Measurements from ENCODE around the gene ODAD4. TPM values are rescaled to one million over a fixed set of nuclear protein-coding genes. Genes with fewer than 3 reads are reported as not detected.
A peak's percentile ranks its signal among the peaks of the same experiment; 100 is the strongest.
"Not testable (repeated sequence)": the region's sequence is repeated elsewhere in the genome, so short reads cannot be mapped to it uniquely, and the experiment has no call there.

ODAD4 gene
- total and polyA plus RNA-seq, 2 of the 8 experiments (the other 6 are each of a cell fraction or from before 2014, with no cell fraction given) = 0.48 to 1.3 TPM

- peaks cover 14% of the 10 kb centered on the region for H3K23me2 ChIP-seq (ENCODE audit: low read depth, low read length)
- H2BK12ac ChIP-seq (ENCODE audit: low read depth, low read length); H2BK15ac ChIP-seq (ENCODE audit: low read length); H4K91ac ChIP-seq (replicated peaks; ENCODE audit: insufficient read length, low read length); H3K4me3 ChIP-seq (ENCODE audit: extremely low read depth in 1 of 4, insufficient read depth in 2 of 4, low read depth in 3 of 4, low read length in 4 of 4); H3K23ac ChIP-seq (ENCODE audit: insufficient read length); H4K8ac ChIP-seq (ENCODE audit: extremely low read depth, insufficient read depth, low read length); H3K14ac ChIP-seq (ENCODE audit: insufficient read length); H2AFZ ChIP-seq (ENCODE audit: low read length); H3K79me1 ChIP-seq (ENCODE audit: low read depth, low read length); H3K4ac ChIP-seq (replicated peaks; ENCODE audit: insufficient read length, low read depth, low read length); H3K27me3 ChIP-seq (replicated peaks in 1 of 4; ENCODE audit: control insufficient read depth in 3 of 4, extremely low read depth in 1 of 4, insufficient read depth in 3 of 4, low read length in 3 of 4); H3K36me3 ChIP-seq (ENCODE audit: control insufficient read depth in 2 of 4, insufficient read depth in 4 of 4, low read length in 3 of 4); H3K9me3 ChIP-seq (ENCODE audit: insufficient read depth in 2 of 2, low read depth in 1 of 2, low read length in 1 of 2); H3K56ac ChIP-seq (replicated peaks; ENCODE audit: insufficient read length, low read depth, low read length); H4K20me1 ChIP-seq (replicated peaks in 1 of 2; ENCODE audit: control insufficient read depth in 1 of 2, insufficient read depth in 2 of 2, low read length in 2 of 2); H3K9ac ChIP-seq (replicated peaks in 1 of 4; ENCODE audit: extremely low read depth in 1 of 4, low read depth in 3 of 4, low read length in 3 of 4); H2BK120ac ChIP-seq (replicated peaks; ENCODE audit: low read depth, low read length); DNase-seq (ENCODE audit: low read depth in 1 of 2, low spot score in 2 of 2); FAIRE-seq; H4K5ac ChIP-seq (ENCODE audit: insufficient read length, low read depth, low read length); H2BK20ac ChIP-seq (ENCODE audit: low read length); H3K18ac ChIP-seq (ENCODE audit: extremely low read depth, low read length): not testable (repeated sequence)
- peak in 1 of 2 experiments; percentile 8; a peak in 1 of 3 replicates for TF ChIP-seq POLR2A (IDR thresholded peaks at IDR 0.05; ENCODE audit: control extremely low read depth in 1 of 2, low read depth in 2 of 2, low read length in 2 of 2)
- H3K4me1 ChIP-seq (replicated peaks in 1 of 4; ENCODE audit: control insufficient read depth in 3 of 4, insufficient read depth in 4 of 4, low read length in 3 of 4) = peaks cover 6 to 19% (median 13%) of the 10 kb centered on the region in 4 experiments
- H3K4me2 ChIP-seq (ENCODE audit: insufficient read depth in 1 of 2, low read depth in 2 of 2, low read length in 2 of 2) = peak overlapping the region in 1 of 2 experiments; percentile 60; a peak in 1 of 4 replicates
- peak overlapping the region; percentile 47; the same call in 1 of the 2 replicates for H2AK5ac ChIP-seq (ENCODE audit: low read depth, low read length)
- peak overlapping the region; percentile 12; the same call in 1 of the 2 replicates for H2BK5ac ChIP-seq (ENCODE audit: low read depth, low read length)
- ChIA-PET CTCF (ENCODE audit: partially characterized antibody) (interaction anchor here (1.6 to 38.8 kb wide), 3 partner anchors 9 to 93 kb away, joined by 4 to 1084 read pairs (median 112); partner anchors contain the start of genes DHX58, HSPB9, KAT2A and ZNF385C), POLR2A (ENCODE audit: partially characterized antibody) (interaction anchor here (0.6 to 1.9 kb wide), 4 partner anchors 15 to 312 kb away, joined by 3 to 7 read pairs (median 4); partner anchors contain the start of gene ACLY)
- 0 out of 2 replicates have a peak overlapping the region, but pooled peaks have one; percentile 79 for H3K27ac ChIP-seq (ENCODE audit: low read depth, low read length)
- peaks cover 45 to 81% of the 10 kb centered on the region in 2 experiments for H3K79me2 ChIP-seq (ENCODE audit: control insufficient read depth in 1 of 2, insufficient read depth in 2 of 2, low read length in 2 of 2)
- 94% methylated on average over 12 of the region's 12 CpGs; no CpG with 5 or more reads in 1 of the 2 experiments for WGBS, 2 experiments (ENCODE audit: extremely low coverage in 1 of 2, insufficient coverage in 1 of 2, insufficient read length in 1 of 2, insufficient replicate concordance in 2 of 2, low coverage in 1 of 2, low lambda C conversion rate in 2 of 2, missing lambda C conversion rate in 1 of 2)
These were observed 83.3 kb downstream of the ODAD4 start for GRCh38 chr17:42013740-42014139.

Other genes with a start within 250 kb of the ODAD4 start
- 528 and 539 TPM in 2 replicates for gene EIF1, start 241.7 kb upstream of the ODAD4 start, total RNA-seq (2021; fragmentation: NEBNext Ultra II Directional; extraction: Animal tissue kit (Norgen Biotek cat#: 25700))
- 89.3 and 175 TPM in 2 replicates for gene EIF1, start 241.7 kb upstream of the ODAD4 start, polyA plus RNA-seq (2011; rRNA removed)
- gene GAST, start 218.3 kb upstream of the ODAD4 start, total RNA-seq (2021; fragmentation: NEBNext Ultra II Directional; extraction: Animal tissue kit (Norgen Biotek cat#: 25700)) = not detected in 2 replicates
- gene GAST, start 218.3 kb upstream of the ODAD4 start, polyA plus RNA-seq (2011; rRNA removed) = not detected in 2 replicates
- gene HAP1, start 196.0 kb upstream of the ODAD4 start, total RNA-seq (2021; fragmentation: NEBNext Ultra II Directional; extraction: Animal tissue kit (Norgen Biotek cat#: 25700)) = 3.6 and 3.8 TPM in 2 replicates
- 2.3 and 3.4 TPM in 2 replicates for gene HAP1, start 196.0 kb upstream of the ODAD4 start, polyA plus RNA-seq (2011; rRNA removed)
- 98.6 and 102 TPM in 2 replicates for gene JUP, start 143.9 kb upstream of the ODAD4 start, total RNA-seq (2021; fragmentation: NEBNext Ultra II Directional; extraction: Animal tissue kit (Norgen Biotek cat#: 25700))
- gene JUP, start 143.9 kb upstream of the ODAD4 start, polyA plus RNA-seq (2011; rRNA removed) = 62.8 and 125 TPM in 2 replicates
- 22.6 and 23.4 TPM in 2 replicates for gene P3H4, start 118.7 kb upstream of the ODAD4 start, total RNA-seq (2021; fragmentation: NEBNext Ultra II Directional; extraction: Animal tissue kit (Norgen Biotek cat#: 25700))
- 26.7 and 36.6 TPM in 2 replicates for gene P3H4, start 118.7 kb upstream of the ODAD4 start, polyA plus RNA-seq (2011; rRNA removed)
- gene FKBP10, start 117.6 kb upstream of the ODAD4 start, total RNA-seq (2021; fragmentation: NEBNext Ultra II Directional; extraction: Animal tissue kit (Norgen Biotek cat#: 25700)) = 173 and 179 TPM in 2 replicates
- 283 and 410 TPM in 2 replicates for gene FKBP10, start 117.6 kb upstream of the ODAD4 start, polyA plus RNA-seq (2011; rRNA removed)
- 68.7 and 71.4 TPM in 2 replicates for gene NT5C3B, start 94.4 kb upstream of the ODAD4 start, total RNA-seq (2021; fragmentation: NEBNext Ultra II Directional; extraction: Animal tissue kit (Norgen Biotek cat#: 25700))
- 86.9 and 94.5 TPM in 2 replicates for gene NT5C3B, start 94.4 kb upstream of the ODAD4 start, polyA plus RNA-seq (2011; rRNA removed)
- gene KLHL10, start 92.8 kb upstream of the ODAD4 start, total RNA-seq (2021; fragmentation: NEBNext Ultra II Directional; extraction: Animal tissue kit (Norgen Biotek cat#: 25700)) = 0.19 TPM in 1 of 2 replicates, not detected in the other
- gene KLHL10, start 92.8 kb upstream of the ODAD4 start, polyA plus RNA-seq (2011; rRNA removed) = 0.14 and 0.26 TPM in 2 replicates
- 12.8 and 13.7 TPM in 2 replicates for gene KLHL11, start 65.2 kb upstream of the ODAD4 start, total RNA-seq (2021; fragmentation: NEBNext Ultra II Directional; extraction: Animal tissue kit (Norgen Biotek cat#: 25700))
- 3.4 and 4.2 TPM in 2 replicates for gene KLHL11, start 65.2 kb upstream of the ODAD4 start, polyA plus RNA-seq (2011; rRNA removed)
- 388 and 393 TPM in 2 replicates for gene ACLY, start 11.7 kb upstream of the ODAD4 start, total RNA-seq (2021; fragmentation: NEBNext Ultra II Directional; extraction: Animal tissue kit (Norgen Biotek cat#: 25700))
- gene ACLY, start 11.7 kb upstream of the ODAD4 start, polyA plus RNA-seq (2011; rRNA removed) = 167 and 238 TPM in 2 replicates
- 60.6 and 64.2 TPM in 2 replicates for gene CNP, start 36.2 kb downstream of the ODAD4 start, total RNA-seq (2021; fragmentation: NEBNext Ultra II Directional; extraction: Animal tissue kit (Norgen Biotek cat#: 25700))
- 21.9 and 43.3 TPM in 2 replicates for gene CNP, start 36.2 kb downstream of the ODAD4 start, polyA plus RNA-seq (2011; rRNA removed)
- gene DNAJC7, start 86.8 kb downstream of the ODAD4 start, total RNA-seq (2021; fragmentation: NEBNext Ultra II Directional; extraction: Animal tissue kit (Norgen Biotek cat#: 25700)) = 129 and 148 TPM in 2 replicates
- gene DNAJC7, start 86.8 kb downstream of the ODAD4 start, polyA plus RNA-seq (2011; rRNA removed) = 21.6 and 31.0 TPM in 2 replicates
- 31.1 and 34.5 TPM in 2 replicates for gene NKIRAS2, start 89.5 kb downstream of the ODAD4 start, total RNA-seq (2021; fragmentation: NEBNext Ultra II Directional; extraction: Animal tissue kit (Norgen Biotek cat#: 25700))
- 51.1 and 59.7 TPM in 2 replicates for gene NKIRAS2, start 89.5 kb downstream of the ODAD4 start, polyA plus RNA-seq (2011; rRNA removed)
- 1.4 TPM in 2 replicates for gene C17orf113, start 120.0 kb downstream of the ODAD4 start, total RNA-seq (2021; fragmentation: NEBNext Ultra II Directional; extraction: Animal tissue kit (Norgen Biotek cat#: 25700))
- gene C17orf113, start 120.0 kb downstream of the ODAD4 start, polyA plus RNA-seq (2011; rRNA removed) = 1.0 and 1.5 TPM in 2 replicates
- 2.5 and 3.9 TPM in 2 replicates for gene ZNF385C, start 167.9 kb downstream of the ODAD4 start, total RNA-seq (2021; fragmentation: NEBNext Ultra II Directional; extraction: Animal tissue kit (Norgen Biotek cat#: 25700))
- 6.1 and 7.3 TPM in 2 replicates for gene ZNF385C, start 167.9 kb downstream of the ODAD4 start, polyA plus RNA-seq (2011; rRNA removed)
- 4.4 and 5.6 TPM in 2 replicates for gene DHX58, start 182.1 kb downstream of the ODAD4 start, total RNA-seq (2021; fragmentation: NEBNext Ultra II Directional; extraction: Animal tissue kit (Norgen Biotek cat#: 25700))
- gene DHX58, start 182.1 kb downstream of the ODAD4 start, polyA plus RNA-seq (2011; rRNA removed) = 9.9 and 10.3 TPM in 2 replicates
- 32.5 and 34.2 TPM in 2 replicates for gene KAT2A, start 190.8 kb downstream of the ODAD4 start, total RNA-seq (2021; fragmentation: NEBNext Ultra II Directional; extraction: Animal tissue kit (Norgen Biotek cat#: 25700))
- 40.1 and 52.5 TPM in 2 replicates for gene KAT2A, start 190.8 kb downstream of the ODAD4 start, polyA plus RNA-seq (2011; rRNA removed)
- gene HSPB9, start 192.2 kb downstream of the ODAD4 start, total RNA-seq (2021; fragmentation: NEBNext Ultra II Directional; extraction: Animal tissue kit (Norgen Biotek cat#: 25700)) = 0.30 and 0.33 TPM in 2 replicates
- gene HSPB9, start 192.2 kb downstream of the ODAD4 start, polyA plus RNA-seq (2011; rRNA removed) = 0.25 and 0.27 TPM in 2 replicates
- 67.1 and 67.7 TPM in 2 replicates for gene RAB5C, start 224.4 kb downstream of the ODAD4 start, total RNA-seq (2021; fragmentation: NEBNext Ultra II Directional; extraction: Animal tissue kit (Norgen Biotek cat#: 25700))
- 123 and 150 TPM in 2 replicates for gene RAB5C, start 224.4 kb downstream of the ODAD4 start, polyA plus RNA-seq (2011; rRNA removed)

Measured in H1 (cell line).